Testis (tissue), 3 donors: ENCODE data around the gene ATRN. TPM values are rescaled to one million over a fixed set of nuclear protein-coding genes. Genes with fewer than 3 reads are reported as not detected.

Experiments
- DNase-seq: peaks from one replicate; pipeline ENCODE4 v3.0.0-alpha.2; 2019
- H3K27ac ChIP-seq, 2 donors: fragments of 200-600 bp; sonication (generic); one replicate each; pipeline ENCODE4 v1.5.1; 2019
- H3K27me3 ChIP-seq: fragments of 200-600 bp; sonication (generic); one replicate; pipeline ENCODE4 v1.5.1; 2019
- H3K36me3 ChIP-seq: fragments of 200-600 bp; sonication (generic); one replicate; pipeline ENCODE4 v1.5.1; 2017; ENCODE audit warnings: low read depth; ENCODE audit errors: missing control alignments
- H3K4me1 ChIP-seq: fragments of 200-600 bp; sonication (generic); one replicate; pipeline ENCODE4 v1.5.1; 2019
- H3K4me3 ChIP-seq, 2 donors: fragments of 200-600 bp; sonication (generic); one replicate each; pipeline ENCODE4 v1.5.1; 2017 to 2019
- H3K9me3 ChIP-seq: fragments of 200-600 bp; sonication (generic); one replicate; pipeline ENCODE4 v1.5.1; 2017
- CTCF ChIP-seq, 3 experiments: fragments of 450-650 bp in 2 of 3; fragments of 200-600 bp in 1 of 3; sonication (generic) in 1 of 3; IDR thresholded peaks; one replicate each; pipeline ENCODE4 v1.5.1; 2016 to 2019; ENCODE audit warnings: antibody characterized with exemption in 3 of 3, mild to moderate bottlenecking in 2 of 3, moderate library complexity in 1 of 3
- POLR2A ChIP-seq: fragments of 450-650 bp; IDR thresholded peaks from one replicate; pipeline ENCODE4 v1.6.1; 2017; ENCODE audit warnings: antibody characterized with exemption, mild to moderate bottlenecking, moderate library complexity
- WGBS, 2 donors: methylation state at CpG; one replicate each; pipeline ENCODE4 v1.1.5; 2018; 5-methylcytosine and 5-hydroxymethylcytosine counted together
- intact Hi-C: fragments of 100-400 bp; cut with DNase I; formaldehyde crosslinking; loops from one replicate; pipeline ENCODE4 v1.15.1; 2023; ENCODE audit warnings: low total_unique reads
- polyA plus RNA-seq: library from polyadenylated mRNA; stranded (reverse); fragments of 350-450 nt; fragmentation: Illumina TruSeq; extraction: RNeasy Lipid Tissue Mini Kit (QIAGEN cat#74804); gene quantifications from one replicate; pipeline ENCODE4 v1.2.3, GENCODE V29; 2014; ENCODE audit warnings: low read depth, low replicate concordance; ENCODE audit not compliant: insufficient read depth
- total RNA-seq, 2 donors: library from RNA; depleted of rRNA; stranded (reverse); fragments of >200 nt; gene quantifications; one replicate each; pipeline ENCODE4 v1.2.3, GENCODE V29; 2016

Gene ATRN
- total and polyA plus RNA-seq, 3 donors from 2014 or later: 39.4 to 43.8 (median 42.7) TPM

- 84 to 89% methylated on average over 13 of the region's 13 CpGs for WGBS, 2 donors
- Histone ChIP-seq H3K9me3 (no peaks in the 10 kb centered on the region), H3K4me1 (peaks cover 5% of the 10 kb centered on the region), H3K4me3 (no peak overlapping the region), H3K27me3 (no peaks in the 10 kb centered on the region), H3K27ac (no peak overlapping the region), H3K36me3 (no peaks in the 10 kb centered on the region)
- no peak for TF ChIP-seq POLR2A
- no peak for TF ChIP-seq CTCF (IDR thresholded peaks at IDR 0.05)
- intact Hi-C loops: no loop called here
- DNase-seq: no peak
Observed at GRCh38 chr20:3646651-3647050, 175.8 kb downstream of the ATRN start.

GRCh38 chr20:3647473-3647872, 176.7 kb downstream of the ATRN start:
- Histone ChIP-seq H3K36me3 (no peaks in the 10 kb centered on the region), H3K9me3 (no peaks in the 10 kb centered on the region), H3K27ac (no peak overlapping the region), H3K4me1 (peaks cover 5% of the 10 kb centered on the region), H3K4me3 (no peak overlapping the region), H3K27me3 (no peaks in the 10 kb centered on the region)
- no peak for DNase-seq
- TF ChIP-seq POLR2A (no peak), CTCF (IDR thresholded peaks at IDR 0.05) (no peak)
- intact Hi-C loops: no loop called here

- no peak for DNase-seq
- no peak overlapping the region for H3K4me3 ChIP-seq
- no peaks in the 10 kb centered on the region for H3K36me3 ChIP-seq
- H3K27me3 ChIP-seq: no peaks in the 10 kb centered on the region
- no peaks in the 10 kb centered on the region for H3K9me3 ChIP-seq
- intact Hi-C loops: no loop called here
- TF ChIP-seq POLR2A: no peak
- TF ChIP-seq CTCF (IDR thresholded peaks at IDR 0.05): no peak
- H3K27ac ChIP-seq: no peak overlapping the region
- WGBS, 2 donors: 69 to 78% methylated on average over 9 of the region's 9 CpGs
- H3K4me1 ChIP-seq: peaks cover 5% of the 10 kb centered on the region
Observed at GRCh38 chr20:3648951-3649350, 178.1 kb downstream of the ATRN start.

GRCh38 chr20:3651204-3651962, 180.6 kb downstream of the ATRN start:
- TF ChIP-seq POLR2A (no peak), CTCF (IDR thresholded peaks at IDR 0.05) (no peak)
- peaks cover 5% of the 10 kb centered on the region for H3K4me1 ChIP-seq
- no peak overlapping the region for H3K4me3 ChIP-seq
- 82 to 84% methylated on average over 9 of the region's 9 CpGs for WGBS, 2 donors
- no peaks in the 10 kb centered on the region for H3K27me3 ChIP-seq
- intact Hi-C loops: no loop called here
- DNase-seq: no peak
- H3K27ac ChIP-seq: no peak overlapping the region
- no peaks in the 10 kb centered on the region for H3K9me3 ChIP-seq
- H3K36me3 ChIP-seq: no peaks in the 10 kb centered on the region

DNA sequence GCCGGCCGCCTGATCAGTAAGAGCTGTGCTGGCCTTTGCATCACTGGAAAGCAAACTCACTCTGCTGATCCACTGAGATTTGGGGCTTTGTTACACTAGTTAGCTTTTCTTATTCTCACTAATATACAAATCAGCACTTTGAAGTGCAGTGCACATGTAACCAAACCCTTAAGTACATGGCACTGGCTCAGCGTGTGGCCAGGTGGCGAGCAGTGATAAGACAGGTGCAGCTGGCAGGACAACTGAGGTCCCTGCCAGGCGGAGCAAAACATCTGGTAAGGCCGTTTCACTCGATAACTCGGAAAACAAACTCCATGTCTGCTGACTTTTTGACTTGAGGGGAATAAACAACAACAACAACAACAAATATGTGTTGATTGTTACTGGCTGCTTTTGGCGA, 181.4 kb downstream of the ATRN start:
- Histone ChIP-seq H3K36me3 (no peaks in the 10 kb centered on the region), H3K4me1 (peaks cover 5% of the 10 kb centered on the region), H3K4me3 (no peak overlapping the region), H3K9me3 (no peaks in the 10 kb centered on the region), H3K27ac (no peak overlapping the region), H3K27me3 (no peaks in the 10 kb centered on the region)
- no peak for DNase-seq
- intact Hi-C loops: no loop called here
- 90 to 96% methylated on average over 9 of the region's 9 CpGs for WGBS, 2 donors
- TF ChIP-seq CTCF (IDR thresholded peaks at IDR 0.05) (no peak), POLR2A (no peak)
